Lower leg skin (tissue), 3 donors: ENCODE data around the gene DLD.

ENCODE experiments used
- POLR2A ChIP-seq, 2 donors: fragments of 450-650 bp; IDR thresholded peaks; one replicate each; pipeline ENCODE4 v1.6.1; 2016 to 2017; ENCODE audit warnings: antibody characterized with exemption in 2 of 2, mild to moderate bottlenecking in 1 of 2, moderate library complexity in 1 of 2
- TF ChIP-seq, protein P1 (sequence below), 3 donors: fragments of 450-650 bp; IDR thresholded peaks; one replicate each; pipeline ENCODE4 v1.5.1; 2016; ENCODE audit warnings: antibody characterized with exemption in 3 of 3, mild to moderate bottlenecking in 3 of 3, moderate library complexity in 2 of 3

DNA sequence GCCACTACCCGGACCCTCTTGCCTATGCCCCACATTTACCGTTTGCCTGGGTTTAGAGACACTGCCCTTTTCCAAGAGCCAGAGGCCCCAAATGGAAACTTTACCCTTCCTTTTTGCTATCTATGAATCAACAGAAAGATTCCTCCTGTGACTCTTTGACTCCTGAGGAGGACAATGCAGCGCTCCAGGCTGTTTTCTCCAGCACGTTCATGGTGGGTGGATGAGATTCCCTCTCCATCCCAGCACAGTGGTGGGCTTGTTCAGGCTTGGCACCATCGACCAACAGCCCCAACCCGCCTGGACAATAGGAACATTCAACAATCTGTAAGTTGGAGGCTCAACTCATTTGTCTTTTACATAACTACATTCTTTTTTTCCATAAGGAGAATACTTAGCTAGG lies 55.9 kb downstream of the DLD start:
- TF ChIP-seq, protein P1, sequence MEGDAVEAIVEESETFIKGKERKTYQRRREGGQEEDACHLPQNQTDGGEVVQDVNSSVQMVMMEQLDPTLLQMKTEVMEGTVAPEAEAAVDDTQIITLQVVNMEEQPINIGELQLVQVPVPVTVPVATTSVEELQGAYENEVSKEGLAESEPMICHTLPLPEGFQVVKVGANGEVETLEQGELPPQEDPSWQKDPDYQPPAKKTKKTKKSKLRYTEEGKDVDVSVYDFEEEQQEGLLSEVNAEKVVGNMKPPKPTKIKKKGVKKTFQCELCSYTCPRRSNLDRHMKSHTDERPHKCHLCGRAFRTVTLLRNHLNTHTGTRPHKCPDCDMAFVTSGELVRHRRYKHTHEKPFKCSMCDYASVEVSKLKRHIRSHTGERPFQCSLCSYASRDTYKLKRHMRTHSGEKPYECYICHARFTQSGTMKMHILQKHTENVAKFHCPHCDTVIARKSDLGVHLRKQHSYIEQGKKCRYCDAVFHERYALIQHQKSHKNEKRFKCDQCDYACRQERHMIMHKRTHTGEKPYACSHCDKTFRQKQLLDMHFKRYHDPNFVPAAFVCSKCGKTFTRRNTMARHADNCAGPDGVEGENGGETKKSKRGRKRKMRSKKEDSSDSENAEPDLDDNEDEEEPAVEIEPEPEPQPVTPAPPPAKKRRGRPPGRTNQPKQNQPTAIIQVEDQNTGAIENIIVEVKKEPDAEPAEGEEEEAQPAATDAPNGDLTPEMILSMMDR (IDR thresholded peaks at IDR 0.05): no peak
- TF ChIP-seq POLR2A (IDR thresholded peaks at IDR 0.05): no peak
